Neuronal stem cell (in vitro differentiated cells): Measurements from ENCODE around the gene EMP1.

ENCODE experiments used
- DNase-seq: peaks from one replicate; pipeline ENCODE4 v3.0.0-alpha.2; 2013; ENCODE audit warnings: low spot score
- H2AFZ ChIP-seq: one replicate; pipeline ENCODE4 v1.6.1; 2013; ENCODE audit warnings: mild to moderate bottlenecking, low read length, inconsistent platforms
- H2AK5ac ChIP-seq: 2 replicates; pipeline ENCODE4 v1.6.1; 2013; ENCODE audit warnings: low read depth, mild to moderate bottlenecking, inconsistent platforms, low read length, moderate library complexity, mixed read lengths
- H2BK120ac ChIP-seq: 2 replicates; pipeline ENCODE4 v1.6.1; 2013; ENCODE audit warnings: low read depth, mild to moderate bottlenecking, inconsistent platforms, low read length, moderate library complexity, mixed read lengths
- H2BK12ac ChIP-seq: one replicate; pipeline ENCODE4 v1.6.1; 2013; ENCODE audit warnings: low read length, inconsistent platforms
- H2BK15ac ChIP-seq: 2 replicates; pipeline ENCODE4 v1.6.1; 2013; ENCODE audit warnings: mild to moderate bottlenecking, low read length, inconsistent platforms, mixed read lengths
- H2BK5ac ChIP-seq: one replicate; pipeline ENCODE4 v1.6.1; 2013; ENCODE audit warnings: inconsistent platforms, mild to moderate bottlenecking, low read length, moderate library complexity
- H3K14ac ChIP-seq: one replicate; pipeline ENCODE4 v1.6.1; 2013; ENCODE audit warnings: low read length, inconsistent platforms
- H3K18ac ChIP-seq: 2 replicates; pipeline ENCODE4 v1.6.1; 2013; ENCODE audit warnings: low read length, inconsistent platforms
- H3K23ac ChIP-seq: 2 replicates; pipeline ENCODE4 v1.6.1; 2013; ENCODE audit warnings: low read depth, mild to moderate bottlenecking, mixed read lengths, low read length, inconsistent platforms; ENCODE audit not compliant: poor library complexity
- H3K27ac ChIP-seq: replicated peaks from 3 replicates; pipeline ENCODE4 v1.5.1; 2013; ENCODE audit warnings: low read length, inconsistent platforms
- H3K27me3 ChIP-seq, 3 experiments: 2 replicates each; pipeline ENCODE4 v1.6.1; 2013; ENCODE audit warnings: low read length in 3 of 3, mild to moderate bottlenecking in 2 of 3, inconsistent platforms in 1 of 3, low read depth in 1 of 3, mixed read lengths in 1 of 3, moderate library complexity in 1 of 3; ENCODE audit not compliant: control insufficient read depth in 3 of 3, insufficient read depth in 3 of 3
- H3K36me3 ChIP-seq, 2 donors: replicated peaks in 1 of 2; 2 replicates each; pipeline ENCODE4 v1.6.1; 2013; ENCODE audit warnings: low read length in 2 of 2; ENCODE audit not compliant: control insufficient read depth in 2 of 2, insufficient read depth in 2 of 2
- H3K4ac ChIP-seq: 2 replicates; pipeline ENCODE4 v1.6.1; 2013; ENCODE audit warnings: inconsistent platforms, mild to moderate bottlenecking, low read length, moderate library complexity
- H3K4me1 ChIP-seq, 2 donors: 1 replicate in 1 of 2; 2 replicates in 1 of 2; pipeline ENCODE4 v1.6.1; 2013; ENCODE audit warnings: low read length in 2 of 2, low read depth in 1 of 2; ENCODE audit not compliant: control insufficient read depth in 2 of 2, insufficient read depth in 1 of 2
- H3K4me2 ChIP-seq: one replicate; pipeline ENCODE4 v1.6.1; 2013; ENCODE audit warnings: mild to moderate bottlenecking, low read length, inconsistent platforms; ENCODE audit not compliant: insufficient read depth, poor library complexity, severe bottlenecking
- H3K4me3 ChIP-seq, 2 donors: 2 replicates each; pipeline ENCODE4 v1.5.1; 2013; ENCODE audit warnings: low read length in 2 of 2, mild to moderate bottlenecking in 2 of 2, inconsistent platforms in 1 of 2, moderate library complexity in 1 of 2
- H3K79me1 ChIP-seq: one replicate; pipeline ENCODE4 v1.6.1; 2013; ENCODE audit warnings: low read depth, mild to moderate bottlenecking, inconsistent platforms, low read length, moderate library complexity
- H3K9ac ChIP-seq: one replicate; pipeline ENCODE4 v1.6.1; 2013; ENCODE audit warnings: mild to moderate bottlenecking, low read depth, low read length, inconsistent platforms; ENCODE audit not compliant: poor library complexity
- H3K9me3 ChIP-seq, 2 donors: replicated peaks in 1 of 2; 2 replicates each; pipeline versions ENCODE3 to v1.6.1; 2013; ENCODE audit warnings: low read length in 2 of 2, mild to moderate bottlenecking in 2 of 2, inconsistent platforms in 1 of 2, low read depth in 1 of 2, mixed read lengths in 1 of 2, moderate library complexity in 1 of 2; ENCODE audit not compliant: control insufficient read depth in 2 of 2, insufficient read depth in 1 of 2
- H4K8ac ChIP-seq: one replicate; pipeline ENCODE4 v1.6.1; 2013; ENCODE audit warnings: low read depth, mild to moderate bottlenecking, inconsistent platforms, low read length, moderate library complexity
- H4K91ac ChIP-seq: one replicate; pipeline ENCODE4 v1.6.1; 2013; ENCODE audit warnings: low read length, low read depth, mild to moderate bottlenecking, inconsistent platforms; ENCODE audit not compliant: poor library complexity
- WGBS, 2 donors: extraction: QIAGEN DNeasy Blood & Tissue Kit; methylation state at CpG; one replicate each; pipeline ENCODE4 v1.1.7; 2013; ENCODE audit warnings: missing lambda C conversion rate in 2 of 2, mixed read lengths in 1 of 2; ENCODE audit not compliant: insufficient read length in 2 of 2, insufficient replicate concordance in 1 of 2; ENCODE audit errors: extremely low coverage in 2 of 2; 5-methylcytosine and 5-hydroxymethylcytosine counted together

EMP1 gene

DNA sequence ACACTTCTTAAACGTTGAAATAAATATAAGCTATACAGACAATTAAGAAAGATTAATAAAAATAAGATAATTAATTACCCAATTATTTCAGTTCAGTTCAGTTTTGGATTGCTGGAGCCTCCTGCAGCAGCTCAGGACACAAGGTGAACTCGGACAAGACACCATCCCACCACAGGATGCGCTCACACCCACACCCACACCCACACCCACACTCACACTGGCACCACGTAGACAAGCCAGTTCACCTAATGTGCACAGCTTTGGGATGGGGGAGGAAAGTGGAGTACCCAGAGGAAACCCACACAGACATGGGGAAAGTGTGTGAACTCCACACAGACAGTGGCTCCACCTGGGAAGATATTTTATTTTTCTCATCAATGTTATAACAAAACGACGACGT, 32.1 kb downstream of the EMP1 start:
- H3K4ac ChIP-seq, result no peak overlapping the region
- H2BK15ac ChIP-seq, result no peak overlapping the region
- no peak overlapping the region for H3K27ac ChIP-seq
- H3K18ac ChIP-seq, result no peak overlapping the region
- H3K36me3 ChIP-seq, result no peaks in the 10 kb centered on the region
- H3K9ac ChIP-seq, result no peak overlapping the region
- H3K14ac ChIP-seq, result no peak overlapping the region
- no peak overlapping the region for H2AK5ac ChIP-seq
- H3K4me1 ChIP-seq, result no peaks in the 10 kb centered on the region
- no peak overlapping the region for H4K91ac ChIP-seq
- H3K27me3 ChIP-seq, result peaks cover 0 to 5% (median 0%) of the 10 kb centered on the region in 3 experiments
- no peak overlapping the region for H2BK120ac ChIP-seq
- H3K9me3 ChIP-seq, result peaks cover 0 to 5% of the 10 kb centered on the region in 2 donors
- no CpG with 5 or more reads among the region's 7 CpGs for WGBS, 2 donors
- no peak overlapping the region for H3K23ac ChIP-seq
- no peak for DNase-seq
- no peaks in the 10 kb centered on the region for H3K79me1 ChIP-seq
- H2AFZ ChIP-seq, result no peak overlapping the region
- H3K4me3 ChIP-seq, result no peak overlapping the region
- no peak overlapping the region for H3K4me2 ChIP-seq
- H4K8ac ChIP-seq, result no peak overlapping the region
- no peak overlapping the region for H2BK5ac ChIP-seq
- no peak overlapping the region for H2BK12ac ChIP-seq

DNA sequence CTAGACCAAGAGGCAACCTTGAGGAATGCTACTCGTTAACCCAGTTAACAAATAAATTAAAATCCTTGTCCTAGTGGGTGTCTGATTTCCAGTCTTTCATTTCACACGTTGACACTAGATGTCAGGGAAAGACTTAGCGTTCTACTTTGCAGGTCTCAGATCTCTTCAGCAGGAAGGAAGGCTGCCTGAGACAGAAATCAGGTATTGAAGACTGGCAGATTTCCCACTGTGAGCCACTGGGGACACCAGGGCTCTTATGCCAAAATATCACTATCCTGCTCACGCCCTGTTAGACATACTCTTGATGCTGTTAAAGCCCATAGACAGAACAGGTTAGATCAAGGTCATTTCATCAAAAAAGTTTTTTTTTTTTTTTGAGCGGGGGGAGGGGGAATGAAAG, 33.0 kb downstream of the EMP1 start:
- Histone ChIP-seq H3K14ac (no peak overlapping the region), H2BK120ac (no peak overlapping the region), H3K9me3 (peaks cover 0 to 5% of the 10 kb centered on the region in 2 donors), H3K4me1 (no peaks in the 10 kb centered on the region), H4K8ac (no peak overlapping the region), H3K36me3 (no peaks in the 10 kb centered on the region), H3K4ac (no peak overlapping the region), H3K79me1 (no peaks in the 10 kb centered on the region), H3K27me3 (peaks cover 0 to 5% (median 0%) of the 10 kb centered on the region in 3 experiments), H3K23ac (no peak overlapping the region), H3K18ac (no peak overlapping the region), H3K4me2 (no peak overlapping the region), H3K9ac (no peak overlapping the region), H4K91ac (no peak overlapping the region), H2AFZ (no peak overlapping the region), H2BK15ac (no peak overlapping the region), H2BK5ac (no peak overlapping the region), H3K27ac (no peak overlapping the region), H2AK5ac (no peak overlapping the region), H2BK12ac (no peak overlapping the region), H3K4me3 (no peak overlapping the region)
- no peak for DNase-seq
- WGBS, 2 donors, result no CpG with 5 or more reads among the region's 5 CpGs

DNA sequence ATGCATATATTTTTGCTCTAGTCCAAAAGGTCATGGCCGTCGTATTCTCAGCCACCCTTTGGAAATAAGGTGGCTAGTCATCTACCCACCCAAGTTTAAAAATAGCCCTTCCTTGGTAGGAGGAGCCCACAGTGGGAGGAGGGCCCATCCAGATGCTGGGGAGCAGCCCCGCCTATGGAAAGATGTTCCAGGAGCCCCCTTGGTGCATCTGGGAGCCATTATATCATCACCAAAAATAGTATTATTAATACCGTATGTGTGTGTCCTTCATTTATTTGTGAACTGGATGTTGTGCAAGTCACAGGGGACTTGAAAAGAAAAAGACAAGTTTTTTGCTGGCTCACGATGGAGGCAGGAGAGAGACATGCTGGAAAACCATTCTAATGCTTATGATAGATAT, 34.0 kb downstream of the EMP1 start:
- Histone ChIP-seq H3K4me3 (no peak overlapping the region), H3K36me3 (no peaks in the 10 kb centered on the region), H2BK120ac (no peak overlapping the region), H3K9me3 (peaks cover 0 to 5% of the 10 kb centered on the region in 2 donors), H3K4me1 (no peaks in the 10 kb centered on the region), H3K9ac (no peak overlapping the region), H3K27ac (no peak overlapping the region), H3K4me2 (no peak overlapping the region), H2BK5ac (no peak overlapping the region), H4K91ac (no peak overlapping the region), H2AK5ac (no peak overlapping the region), H2BK15ac (no peak overlapping the region), H3K14ac (no peak overlapping the region), H3K27me3 (peaks cover 0 to 5% (median 0%) of the 10 kb centered on the region in 3 experiments), H3K18ac (no peak overlapping the region), H2AFZ (no peak overlapping the region), H4K8ac (no peak overlapping the region), H2BK12ac (no peak overlapping the region), H3K79me1 (no peaks in the 10 kb centered on the region), H3K23ac (no peak overlapping the region), H3K4ac (no peak overlapping the region)
- WGBS, 2 donors, result no CpG with 5 or more reads among the region's 5 CpGs
- no peak for DNase-seq

DNA sequence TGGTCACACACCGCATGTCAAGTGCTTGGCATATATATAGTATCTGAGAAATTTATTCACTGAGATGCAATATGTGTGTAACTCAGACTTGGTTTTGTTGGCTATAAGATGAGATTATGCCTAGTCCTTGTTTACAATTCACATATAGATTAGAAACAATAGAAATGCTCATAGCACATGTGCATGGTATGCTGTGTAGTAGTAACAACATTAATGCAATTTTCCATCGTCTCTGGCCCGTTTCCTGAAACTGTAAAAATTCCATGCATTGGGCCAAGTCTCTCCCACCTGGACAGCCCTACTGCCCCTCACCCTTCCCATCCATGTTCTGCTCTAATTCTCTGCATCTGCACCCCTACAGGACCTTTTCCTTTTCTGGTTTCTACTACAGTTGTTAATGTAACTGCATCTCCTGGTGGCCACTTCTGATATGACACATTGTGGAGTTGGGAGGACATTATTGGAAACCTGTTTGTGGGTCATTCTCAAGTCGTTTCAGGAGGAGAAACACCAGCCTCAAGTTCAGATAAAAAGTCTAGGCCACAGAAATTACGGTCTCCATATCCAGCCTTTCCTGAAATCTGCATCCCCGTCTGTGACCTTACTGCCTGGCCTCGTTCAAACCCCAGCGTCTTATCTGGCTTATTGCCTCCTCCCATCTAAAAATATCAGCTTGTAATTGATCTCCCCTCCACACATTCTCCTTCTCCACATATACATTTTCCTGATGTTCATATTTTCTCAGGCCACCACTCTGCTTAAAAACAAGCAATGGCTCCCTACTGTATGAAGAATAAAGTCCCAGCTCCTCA, 37.5 kb downstream of the EMP1 start:
- no peaks in the 10 kb centered on the region for H3K27me3 ChIP-seq
- no peak overlapping the region for H4K91ac ChIP-seq
- H3K14ac ChIP-seq, result no peak overlapping the region
- no peak overlapping the region for H3K23ac ChIP-seq
- H2AK5ac ChIP-seq, result no peak overlapping the region
- H2BK120ac ChIP-seq, result no peak overlapping the region
- WGBS, 2 donors, result no CpG with 5 or more reads among the region's 8 CpGs
- H3K4me1 ChIP-seq, result no peaks in the 10 kb centered on the region
- H2BK5ac ChIP-seq, result no peak overlapping the region
- peaks cover 0 to 5% of the 10 kb centered on the region in 2 donors for H3K9me3 ChIP-seq
- peak; percentile 32 for DNase-seq
- no peaks in the 10 kb centered on the region for H3K36me3 ChIP-seq
- no peak overlapping the region for H3K4me3 ChIP-seq
- H2BK15ac ChIP-seq, result no peak overlapping the region
- no peak overlapping the region for H3K4me2 ChIP-seq
- no peak overlapping the region for H3K9ac ChIP-seq
- H3K79me1 ChIP-seq, result no peaks in the 10 kb centered on the region
- H4K8ac ChIP-seq, result no peak overlapping the region
- no peak overlapping the region for H3K18ac ChIP-seq
- H2AFZ ChIP-seq, result no peak overlapping the region
- no peak overlapping the region for H2BK12ac ChIP-seq
- H3K27ac ChIP-seq, result no peak overlapping the region
- no peak overlapping the region for H3K4ac ChIP-seq
